ENCODE data around the gene NPAT.
"Not testable (repeated sequence)": the region's sequence is repeated elsewhere in the genome, so short reads cannot be mapped to it uniquely, and the experiment has no call there.

Gene NPAT

GRCh38 chr11:108147150-108147549 is 75.3 kb downstream of the NPAT start:
- DNase-seq, result no peak

- no peak for DNase-seq
Measured at GRCh38 chr11:108144615-108145014, 77.8 kb downstream of the NPAT start.

GRCh38 chr11:108142304-108142703 is 80.1 kb downstream of the NPAT start:
- DNase-seq, result no peak

- no peak for DNase-seq
Measured at GRCh38 chr11:108137212-108137611, 85.2 kb downstream of the NPAT start.

- DNase-seq, result no peak
Measured at GRCh38 chr11:108135845-108136544, 86.4 kb downstream of the NPAT start.

GRCh38 chr11:108132993-108133538 is 89.4 kb downstream of the NPAT start:
- DNase-seq, result not testable (repeated sequence)

GRCh38 chr11:108131993-108132392 is 90.4 kb downstream of the NPAT start:
- no peak for DNase-seq

- no peak for DNase-seq
Measured at GRCh38 chr11:108128772-108129171, 93.7 kb downstream of the NPAT start.

- DNase-seq, result no peak
Measured at GRCh38 chr11:108125096-108125495, 97.3 kb downstream of the NPAT start.

- peak; percentile 81 for DNase-seq
Measured at GRCh38 chr11:108122166-108122628, 100.2 kb downstream of the NPAT start.

GRCh38 chr11:108121274-108122155 is 100.9 kb downstream of the NPAT start, which contains the start of gene ACAT1:
TSS of gene ACAT1 (plus strand) at chr11:108121567. CDS start at chr11:108121607, 40 bp downstream.
- DNase-seq, result peak; percentile 97

GRCh38 chr11:108120936-108121273 is 101.5 kb downstream of the NPAT start:
- DNase-seq, result not testable (repeated sequence)

GRCh38 chr11:108117746-108118371 is 104.6 kb downstream of the NPAT start:
- peak; percentile 67 for DNase-seq

GRCh38 chr11:108115500-108116140 is 106.8 kb downstream of the NPAT start:
- DNase-seq, result peak; percentile 62

- DNase-seq, result no peak
Measured at GRCh38 chr11:108112057-108112456, 110.4 kb downstream of the NPAT start.

- no peak for DNase-seq
Measured at GRCh38 chr11:108111126-108111525, 111.3 kb downstream of the NPAT start.

All from eye (tissue), 1 donor.